Stimulated activated naive CD4-positive, alpha-beta T cell treated with Interleukin-2 at 50 U/mL for 16 hours (primary cell): Measurements from ENCODE around the gene HS6ST3.
"Not testable (repeated sequence)": the region's sequence is repeated elsewhere in the genome, so short reads cannot be mapped to it uniquely, and the experiment has no call there.

Source experiments
- DNase-seq: peaks from one replicate; lab custom pipeline; 2025; lab: John Stamatoyannopoulos, UW

The HS6ST3 gene

DNA sequence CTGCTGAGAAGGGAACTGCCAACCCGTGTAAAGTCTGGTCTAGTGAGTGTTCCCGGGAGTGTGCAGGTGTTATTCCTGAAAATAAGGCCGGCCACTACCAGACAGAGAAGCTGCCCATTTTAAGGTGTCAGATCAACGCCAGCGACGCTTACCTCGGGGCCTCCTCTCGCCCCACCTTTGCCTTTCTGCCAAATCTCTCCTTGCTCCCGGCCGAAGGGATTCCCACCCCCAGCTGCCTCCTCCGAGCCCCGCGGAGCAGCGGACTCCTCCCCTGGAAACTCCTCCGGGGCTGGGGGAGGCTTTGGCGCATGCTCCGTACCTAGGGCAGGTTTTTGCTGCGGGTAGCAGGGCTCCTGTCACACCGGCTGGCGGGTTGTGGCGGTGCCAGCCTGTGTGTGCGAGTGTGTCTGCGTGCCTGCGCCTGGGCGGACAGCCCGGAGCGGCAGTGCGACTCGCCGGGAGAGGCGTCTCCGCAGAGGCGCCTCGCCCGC lies at the start of gene HS6ST3:
Gene HS6ST3 (plus strand): TSS at position 359 of the 491 bp plus-strand sequence.
- DNase-seq: no peak

DNA sequence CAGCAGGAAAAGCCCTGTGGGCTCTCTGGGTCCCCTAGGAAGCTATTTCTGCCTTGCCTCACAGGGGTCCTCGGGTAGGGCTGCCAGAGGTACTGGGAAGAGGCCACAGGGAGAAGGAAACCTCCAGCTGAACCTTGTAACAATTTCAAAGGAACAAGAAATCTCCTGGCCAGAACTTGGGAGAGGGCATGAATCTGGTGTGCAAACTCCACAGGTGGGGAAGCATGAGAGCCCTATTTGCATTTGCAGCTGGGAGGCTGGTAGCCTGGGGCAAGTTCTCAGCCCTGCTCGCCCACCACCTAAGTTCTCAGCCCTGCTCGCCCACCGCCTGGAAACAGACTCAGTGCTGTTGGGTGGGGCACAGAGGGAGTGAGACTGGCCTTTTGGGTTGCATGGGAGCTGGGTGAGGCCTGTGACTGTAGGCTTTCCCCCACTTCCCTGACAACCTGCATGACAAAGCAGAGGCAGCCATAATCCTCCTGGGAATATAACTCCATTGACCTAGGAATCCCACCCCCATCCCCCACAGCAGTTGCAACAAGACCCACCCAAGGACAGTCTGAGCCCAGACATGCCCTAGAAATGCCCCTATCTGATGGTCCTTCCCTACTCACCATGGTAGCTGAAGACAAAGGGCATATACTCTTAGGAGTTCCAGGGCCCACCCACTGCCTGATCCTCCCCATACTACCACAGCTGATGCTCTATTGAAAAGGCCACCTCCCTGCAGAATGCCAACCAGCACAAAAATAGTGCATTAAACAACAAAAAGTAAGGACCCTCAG lies 48.4 kb upstream of the HS6ST3 start:
- DNase-seq: no peak

- DNase-seq: no peak
These were observed 45.7 kb upstream of the HS6ST3 start for GRCh38 chr13:96044238-96044637.

GRCh38 chr13:96046449-96047126 lies 43.3 kb upstream of the HS6ST3 start:
- DNase-seq: not testable (repeated sequence)

DNA sequence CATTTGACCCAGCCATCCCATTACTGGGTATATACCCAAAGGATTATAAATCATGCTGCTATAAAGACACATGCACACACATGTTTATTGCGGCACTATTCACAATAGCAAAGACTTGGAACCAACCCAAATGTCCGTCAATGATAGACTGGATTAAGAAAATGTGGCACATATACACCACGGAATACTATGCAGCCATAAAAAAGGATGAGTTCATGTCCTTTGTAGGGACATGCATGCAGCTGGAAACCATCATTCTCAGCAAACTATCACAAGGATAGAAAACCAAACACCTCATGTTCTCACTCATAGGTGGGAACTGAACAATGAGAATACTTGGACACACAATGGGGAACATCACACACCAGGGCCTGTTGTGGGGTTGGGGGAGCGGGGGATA lies 39.0 kb upstream of the HS6ST3 start:
- not testable (repeated sequence) for DNase-seq

DNA sequence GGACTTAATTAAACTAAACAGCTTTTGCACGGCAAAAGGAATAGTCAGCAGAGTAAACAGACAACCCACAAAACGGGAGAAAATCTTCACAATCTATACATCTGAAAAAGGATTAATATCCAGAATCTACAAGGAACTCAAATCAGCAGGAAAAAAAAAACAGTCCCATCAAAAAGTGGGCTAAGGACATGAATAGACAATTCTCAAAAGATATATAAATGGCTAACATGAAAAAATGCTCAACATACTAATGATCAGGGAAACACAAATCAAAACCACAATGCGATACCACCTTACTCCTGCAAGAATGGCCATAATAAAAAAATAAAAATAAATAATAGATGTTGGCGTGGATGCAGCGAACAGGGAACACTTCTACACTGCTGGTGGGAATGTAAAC lies 38.4 kb upstream of the HS6ST3 start:
- DNase-seq: not testable (repeated sequence)

DNA sequence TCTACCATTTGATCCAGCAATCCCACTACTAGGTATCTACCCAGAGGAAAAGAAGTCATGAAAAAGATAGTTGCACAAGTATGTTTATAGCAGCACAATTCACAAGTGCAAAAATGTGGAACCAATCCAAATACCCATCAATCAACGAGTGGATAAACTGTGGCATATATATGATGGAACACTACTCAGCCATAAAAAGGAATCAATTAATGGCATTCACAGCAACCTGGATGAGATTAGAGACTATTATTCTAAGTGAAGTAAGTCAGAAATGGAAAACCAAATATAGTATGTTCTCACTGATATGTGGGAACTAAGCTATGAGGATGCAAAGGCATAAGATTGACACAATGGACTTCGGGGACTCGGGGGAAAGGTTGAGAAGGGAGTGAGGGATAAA lies 38.0 kb upstream of the HS6ST3 start:
- not testable (repeated sequence) for DNase-seq

GRCh38 chr13:96052656-96053002 lies 37.3 kb upstream of the HS6ST3 start:
- DNase-seq: no peak

DNA sequence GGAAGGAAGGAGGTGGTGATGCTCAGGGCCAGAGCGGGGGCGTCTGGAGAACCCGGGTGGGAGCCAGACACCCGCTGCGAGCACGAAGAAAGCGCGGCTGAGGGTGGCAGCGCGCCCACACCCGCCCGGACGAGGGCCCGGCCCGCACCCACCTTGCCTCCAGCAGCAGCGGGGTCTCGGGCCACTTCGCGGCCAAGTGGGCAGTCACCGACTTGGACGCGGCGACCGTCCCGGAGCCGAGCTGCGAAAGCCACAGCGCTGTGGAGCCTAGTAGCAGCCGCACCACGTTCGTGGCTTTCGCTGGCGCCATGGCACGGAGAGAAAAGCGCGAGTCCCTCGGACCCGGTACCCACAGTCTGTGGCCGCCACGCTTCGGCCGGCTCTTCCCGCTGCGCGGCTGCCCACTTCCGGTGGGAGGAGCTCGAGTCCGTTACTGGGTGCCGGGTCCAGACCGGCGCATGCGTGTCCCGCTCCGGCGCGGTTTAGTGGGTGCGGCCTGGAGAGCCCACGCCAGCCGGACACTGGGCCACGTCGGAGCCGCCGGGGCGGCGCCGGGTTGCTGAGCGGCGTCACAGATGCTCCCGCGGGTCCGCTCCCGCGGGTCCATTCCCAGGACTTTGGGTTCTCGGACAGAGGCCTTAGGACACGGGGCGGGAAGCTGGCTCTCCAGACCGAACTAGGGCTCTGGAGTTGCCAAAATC lies 36.8 kb upstream of the HS6ST3 start, which contains the start of gene UGGT2:
Gene UGGT2 (minus strand): TSS at position 399 of the 701 bp plus-strand sequence. CDS start 89 bp downstream, at position 310.
- no peak for DNase-seq

DNA sequence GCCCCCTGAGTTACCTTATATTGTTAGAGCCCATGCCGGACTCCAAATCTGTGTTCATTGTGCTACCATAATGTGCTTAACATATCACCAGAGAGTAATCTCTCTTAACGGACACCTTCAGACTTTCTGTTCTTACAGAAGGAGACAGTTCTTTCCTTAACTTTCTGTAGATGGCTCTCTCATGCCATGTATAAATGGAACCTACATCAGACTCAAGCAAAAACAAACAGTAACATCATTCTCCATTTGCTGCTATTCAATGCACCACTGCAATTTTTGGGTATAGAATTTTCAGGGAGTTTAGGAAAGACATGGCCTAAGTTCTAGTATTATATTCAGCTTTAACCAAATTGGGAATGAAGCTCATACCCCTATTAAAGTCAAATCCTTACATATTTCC lies 24.1 kb upstream of the HS6ST3 start:
- DNase-seq: no peak

- DNase-seq: no peak
These were observed 21.2 kb upstream of the HS6ST3 start for GRCh38 chr13:96068729-96069128.

- no peak for DNase-seq
These were observed 18.4 kb upstream of the HS6ST3 start for GRCh38 chr13:96071504-96071903.

- DNase-seq: no peak
These were observed 17.5 kb upstream of the HS6ST3 start for GRCh38 chr13:96072392-96072791.

DNA sequence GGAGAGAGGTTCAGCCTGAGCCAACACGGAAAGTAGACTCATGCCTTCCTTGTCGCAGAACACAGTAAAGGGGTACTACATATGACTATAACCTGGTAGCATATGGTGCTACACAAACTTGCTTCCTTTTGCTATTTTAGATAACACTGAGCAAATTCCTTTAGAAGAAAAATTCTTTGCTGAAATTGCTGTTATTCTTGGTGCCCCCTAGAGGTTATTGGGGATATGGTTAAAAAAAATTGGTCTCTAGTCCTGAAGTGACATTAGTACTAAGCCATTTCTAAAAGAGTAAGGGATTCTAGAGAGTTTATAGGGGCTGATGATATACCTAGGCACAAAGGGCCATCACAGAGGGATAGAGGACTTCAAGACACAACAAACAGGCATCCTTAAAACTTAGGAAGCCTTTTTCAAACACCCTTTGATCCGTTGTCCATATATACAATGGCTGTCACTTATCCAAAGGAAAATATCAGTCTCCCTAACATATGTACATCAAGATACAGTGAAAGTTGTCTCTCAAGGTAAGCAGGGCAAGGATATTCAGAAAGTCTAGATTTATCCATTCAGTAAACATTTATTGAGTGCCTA lies 13.9 kb upstream of the HS6ST3 start:
- DNase-seq: no peak

- no peak for DNase-seq
These were observed 9.2 kb upstream of the HS6ST3 start for GRCh38 chr13:96080676-96081075.

DNA sequence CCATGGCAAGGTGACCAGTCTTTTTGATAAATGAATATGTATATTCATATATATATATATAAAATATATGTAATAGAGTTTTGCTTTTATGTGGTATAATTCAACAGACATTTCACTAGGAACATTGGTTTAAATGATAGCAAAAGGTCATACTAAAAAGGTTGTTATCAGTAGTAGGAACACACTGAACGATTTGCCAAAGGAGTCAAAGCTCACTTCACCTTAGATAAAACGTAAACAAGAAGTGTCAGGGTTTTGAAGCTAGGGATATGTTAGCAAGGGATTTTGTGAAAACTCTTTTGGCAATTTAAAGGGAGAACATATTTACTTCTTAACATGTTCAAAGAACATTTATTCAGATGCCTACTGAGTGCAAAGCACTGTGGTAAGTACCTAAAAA lies 8.0 kb upstream of the HS6ST3 start:
- DNase-seq: no peak

DNA sequence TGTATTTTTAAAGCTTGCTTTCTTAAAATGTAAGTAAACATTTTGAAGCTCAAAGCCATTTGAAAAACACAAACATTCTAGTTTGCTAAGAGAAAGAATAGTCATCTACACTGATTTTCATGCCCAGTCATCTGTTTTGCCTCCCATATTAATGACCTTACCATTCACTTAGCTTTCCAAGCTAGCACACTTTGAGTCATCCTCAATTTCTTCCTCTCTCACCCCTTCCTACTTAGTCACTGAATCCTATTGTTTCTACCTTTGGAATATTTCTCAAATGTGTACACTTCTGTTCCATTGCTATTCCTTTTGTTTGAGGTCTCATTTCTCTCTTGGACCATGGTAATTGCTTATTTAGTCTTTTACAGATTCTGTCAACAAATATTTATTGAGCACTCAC lies 7.3 kb upstream of the HS6ST3 start:
- no peak for DNase-seq

DNA sequence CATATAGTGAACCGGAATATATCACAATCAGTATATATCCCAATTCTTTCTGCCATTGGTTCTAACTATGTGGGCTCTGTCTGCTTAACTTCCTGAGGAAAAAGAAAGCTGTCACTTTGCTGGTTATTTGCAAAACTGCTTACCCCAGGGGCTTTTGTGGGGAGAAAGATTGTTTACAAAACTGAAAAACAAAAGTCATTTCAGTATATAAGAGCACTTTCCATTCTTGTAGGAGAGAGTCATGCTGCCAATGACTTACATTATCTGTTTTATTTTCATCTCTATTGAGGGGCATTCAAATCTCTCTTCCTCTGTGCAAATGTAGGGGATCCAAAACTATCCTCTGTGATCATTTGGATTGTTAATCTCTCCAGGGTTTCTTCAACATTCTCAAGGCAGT lies 3.2 kb upstream of the HS6ST3 start:
- DNase-seq: no peak

GRCh38 chr13:96089139-96089538 lies 768 bp upstream of the HS6ST3 start:
- no peak for DNase-seq

GRCh38 chr13:96090240-96091101 lies 564 bp downstream of the HS6ST3 start:
- no peak for DNase-seq
